GM10266 (cell line): ENCODE measurements around the gene HCCS.

Experiments
- DNase-seq: peaks from one replicate; pipeline ENCODE4 v3.0.0; 2012; ENCODE audit errors: extremely low spot score
- CTCF ChIP-seq: IDR thresholded peaks from 2 replicates; pipeline ENCODE4 v1.5.1; 2012; ENCODE audit warnings: mild to moderate bottlenecking, low read depth; ENCODE audit not compliant: control insufficient read depth, insufficient read depth; ENCODE audit errors: missing control alignments

Gene HCCS

GRCh38 chrX:11159149-11159548 is 48.0 kb downstream of the HCCS start:
- no peak for DNase-seq

GRCh38 chrX:11164433-11164832 is 53.3 kb downstream of the HCCS start:
- DNase-seq: no peak
- TF ChIP-seq CTCF: no peak

More at GRCh38 chrX:11159149-11159548, 48.0 kb downstream of the HCCS start:
- no peak for TF ChIP-seq CTCF

GRCh38 chrX:11171956-11172355 is 60.8 kb downstream of the HCCS start:
- TF ChIP-seq CTCF: no peak
- DNase-seq: no peak

GRCh38 chrX:11172415-11172814 is 61.3 kb downstream of the HCCS start:
- no peak for TF ChIP-seq CTCF
- DNase-seq: no peak
